HG03378 (cell line): ENCODE data around the gene RNF11.

Experiments
- ATAC-seq: cut with Tn5 transposase; IDR thresholded peaks from one replicate; pipeline ENCODE4 v1.9.1; 2021; ENCODE audit warnings: mild to moderate bottlenecking, moderate library complexity; ENCODE audit not compliant: unreplicated experiment

Gene RNF11

DNA sequence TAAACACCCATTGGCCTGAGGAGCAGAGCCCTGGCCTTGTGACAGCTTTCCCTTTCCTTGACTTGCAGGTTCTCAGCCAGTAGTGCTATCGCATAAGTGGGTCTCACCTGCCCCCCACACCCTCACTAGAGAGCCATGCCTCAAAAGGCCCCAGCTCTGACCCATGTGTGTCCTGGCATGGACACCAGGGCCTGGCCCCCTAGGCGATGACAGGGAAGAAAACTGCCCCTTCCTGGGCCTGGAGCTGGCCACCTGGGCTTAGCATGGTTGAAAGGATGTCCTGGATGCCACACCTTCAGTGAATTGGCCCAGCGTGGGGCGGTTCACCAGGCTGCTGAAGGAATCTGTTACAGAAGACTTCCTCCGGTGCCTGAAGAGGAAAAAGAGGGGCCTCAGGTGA is 75.8 kb downstream of the RNF11 start:
- no peak for ATAC-seq

GRCh38 chr1:51312718-51313117 is 76.6 kb downstream of the RNF11 start:
- no peak for ATAC-seq

DNA sequence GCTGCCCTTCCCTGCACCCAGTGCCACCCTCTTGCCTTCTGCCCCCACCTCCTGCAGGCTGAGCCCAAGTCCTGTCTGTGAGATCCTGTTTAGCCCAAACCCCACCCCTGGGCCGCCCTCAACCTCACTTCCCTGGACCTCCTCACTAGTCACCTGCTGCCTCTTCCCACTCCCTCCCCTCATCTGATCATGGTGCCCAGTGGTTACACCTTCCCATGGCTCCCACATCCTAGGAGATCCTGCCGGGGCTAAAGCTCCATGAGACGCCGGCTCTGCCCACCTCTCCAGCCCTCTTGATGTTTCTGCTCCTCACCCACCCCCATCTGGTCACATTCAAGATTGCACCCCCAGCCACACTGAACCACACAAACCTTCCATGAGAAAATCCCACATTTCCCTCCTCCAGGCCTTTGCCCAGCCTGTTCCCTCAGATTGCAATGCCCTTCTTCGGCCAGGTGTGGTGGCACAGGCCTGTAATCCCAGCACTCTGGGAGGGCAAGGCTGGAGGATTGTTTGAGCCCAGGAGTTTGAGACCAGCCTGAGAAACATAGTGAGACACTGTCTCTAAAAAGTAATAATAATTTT is 77.3 kb downstream of the RNF11 start:
- ATAC-seq = no peak

DNA sequence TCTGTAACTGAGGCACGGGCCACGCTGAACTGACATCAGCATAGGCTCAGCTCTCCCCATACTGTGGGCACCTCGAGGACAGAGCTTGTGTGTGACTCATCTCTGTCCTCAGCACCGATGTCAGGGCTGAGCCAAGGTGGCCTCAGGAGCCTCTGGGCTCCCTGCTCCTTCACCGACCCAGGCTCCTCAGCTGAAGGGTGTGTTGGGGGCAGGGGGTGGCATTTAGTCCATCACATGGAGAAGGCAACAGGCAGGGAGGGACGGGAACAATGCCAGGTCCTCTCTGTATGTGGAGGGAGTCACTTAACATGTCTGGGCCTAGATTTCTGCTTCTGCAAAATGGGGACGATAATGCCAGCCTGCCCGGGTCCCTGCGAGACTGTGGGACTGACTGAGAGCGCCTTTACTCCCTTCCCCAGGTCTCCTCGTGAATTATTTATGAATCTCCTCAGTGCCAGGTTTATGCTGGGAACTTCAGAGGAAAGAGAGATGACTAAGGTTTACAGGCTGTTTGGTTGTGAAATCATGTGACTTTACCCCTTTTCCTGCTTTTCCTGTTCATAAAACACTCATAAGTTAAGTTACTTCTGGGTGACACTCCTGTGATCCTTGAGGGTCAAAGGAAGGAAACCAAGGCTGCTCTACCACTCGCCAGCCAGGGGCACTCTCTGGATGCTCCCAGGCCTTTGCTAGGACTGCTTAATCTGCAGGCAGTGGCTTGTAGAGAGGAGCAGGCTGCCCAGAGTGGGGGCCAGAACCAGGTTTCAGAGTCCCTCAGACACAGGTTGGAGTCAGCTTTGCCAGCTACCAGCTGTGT is 78.1 kb downstream of the RNF11 start:
- no peak for ATAC-seq

- no peak for ATAC-seq
Measured at GRCh38 chr1:51314974-51315373, 78.9 kb downstream of the RNF11 start.

- no peak for ATAC-seq
Measured at GRCh38 chr1:51316113-51316845, 80.2 kb downstream of the RNF11 start.

DNA sequence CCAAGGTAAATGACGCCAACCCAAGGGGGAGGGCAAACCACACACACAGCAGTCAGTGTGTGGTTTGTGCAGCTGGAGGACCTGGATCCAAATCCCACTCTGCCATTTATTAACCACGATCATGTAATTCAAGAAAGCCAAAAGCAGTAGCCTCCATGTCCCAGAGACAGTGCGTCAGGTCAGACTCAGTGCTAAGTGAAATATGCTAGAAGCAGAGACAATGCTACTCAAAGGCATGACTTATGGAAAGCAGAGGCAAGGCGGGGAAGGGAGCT is 80.7 kb downstream of the RNF11 start:
- no peak for ATAC-seq

GRCh38 chr1:51317798-51318197 is 81.7 kb downstream of the RNF11 start:
- no peak for ATAC-seq

- no peak for ATAC-seq
Measured at GRCh38 chr1:51320967-51321923, 85.2 kb downstream of the RNF11 start.

GRCh38 chr1:51321924-51322280 is 85.8 kb downstream of the RNF11 start:
- no peak for ATAC-seq

DNA sequence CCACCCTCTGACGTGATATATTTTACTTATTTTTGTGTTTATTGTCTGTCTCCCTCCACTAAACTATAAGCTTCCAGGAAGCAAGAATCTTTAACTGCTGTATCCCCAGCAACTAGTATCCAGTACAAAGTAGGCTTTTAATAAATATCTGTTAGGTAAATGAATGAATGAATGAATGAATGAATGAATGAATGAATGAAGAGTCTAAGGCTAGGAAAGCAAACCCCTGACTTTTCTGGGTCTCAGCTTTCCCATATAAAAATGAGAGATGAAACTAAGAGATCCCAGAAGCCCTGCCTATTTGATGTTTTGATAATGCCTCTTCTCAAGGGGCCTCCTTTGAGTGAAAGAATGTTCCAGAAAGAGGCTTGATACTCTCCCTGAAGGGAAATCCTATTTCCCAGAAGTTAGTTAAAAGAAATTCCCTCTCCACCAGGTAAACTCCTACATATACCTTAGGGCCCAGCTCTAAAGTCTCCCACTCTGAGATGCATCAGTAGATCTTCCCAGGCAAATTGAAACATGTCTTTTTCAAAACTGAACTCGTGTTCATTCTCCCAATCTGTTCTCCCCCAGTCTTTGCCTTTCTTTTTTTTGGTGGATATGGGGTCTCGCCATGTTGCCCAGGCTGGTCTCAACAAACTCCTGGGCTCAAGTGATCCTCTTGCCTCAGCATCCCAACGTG is 86.5 kb downstream of the RNF11 start:
- no peak for ATAC-seq
